PC-9 (cell line): ENCODE data around the gene KLHDC4. TPM values are rescaled to one million over a fixed set of nuclear protein-coding genes. Genes with fewer than 3 reads are reported as not detected.

Experiments used
- BruUV-seq: library from RNA; stranded (reverse); fragments of 400-500 nt; replicated peaks from 2 replicates; lab custom pipeline; 2021; lab: Mats Ljungman, UMichigan
- CTCF ChIA-PET: fragments of 300-600 bp; sonication (Branson Sonifier 250); formaldehyde crosslinking; loops from one replicate; lab custom pipeline; 2022; ENCODE audit warnings: antibody characterized with exemption; lab: Charles Lee
- POLR2A ChIA-PET: fragments of 300-600 bp; sonication (Branson Sonifier 250); formaldehyde crosslinking; loops from one replicate; lab custom pipeline; 2022; ENCODE audit warnings: antibody characterized with exemption; ENCODE audit not compliant: unreplicated experiment; lab: Charles Lee
- DNase-seq, 2 experiments: peaks; one replicate each; pipeline versions ENCODE4 v3.0.0 to v3.0.0-alpha.2; 2015 to 2022; ENCODE audit warnings: mixed read lengths in 1 of 2
- H2AFZ ChIP-seq: fragments of 200-600 bp; sonication (generic); 2 replicates; pipeline ENCODE4 v1.8.1; 2017; ENCODE audit warnings: antibody characterized with exemption
- H3F3A ChIP-seq: fragments of 200-600 bp; sonication (generic); 2 replicates; pipeline ENCODE4 v1.8.1; 2017; ENCODE audit warnings: antibody characterized with exemption, mild to moderate bottlenecking, low read depth; ENCODE audit not compliant: insufficient read depth
- H3K27ac ChIP-seq: fragments of 200-600 bp; sonication (generic); 2 replicates; pipeline ENCODE4 v1.6.1; 2016; ENCODE audit warnings: mixed run types
- H3K27me3 ChIP-seq: fragments of 200-600 bp; sonication (generic); 2 replicates; pipeline ENCODE4 v1.6.1; 2016; ENCODE audit warnings: low read depth, mixed run types; ENCODE audit not compliant: insufficient read depth
- H3K36me3 ChIP-seq: fragments of 200-600 bp; sonication (generic); 2 replicates; pipeline ENCODE4 v1.6.1; 2016; ENCODE audit warnings: low read depth, mixed run types
- H3K4me1 ChIP-seq: fragments of 200-600 bp; sonication (generic); replicated peaks from 2 replicates; pipeline ENCODE4 v1.6.1; 2016; ENCODE audit warnings: mixed run types; ENCODE audit not compliant: insufficient read depth
- H3K4me2 ChIP-seq: fragments of 200-600 bp; sonication (generic); 2 replicates; pipeline ENCODE4 v1.6.1; 2017; ENCODE audit warnings: mixed run types
- H3K4me3 ChIP-seq: fragments of 200-600 bp; sonication (generic); 2 replicates; pipeline ENCODE4 v1.6.1; 2016; ENCODE audit warnings: mixed run types
- H3K79me2 ChIP-seq: fragments of 200-600 bp; sonication (generic); 2 replicates; pipeline ENCODE4 v1.6.1; 2017; ENCODE audit warnings: low read depth, mixed run types
- H3K9me2 ChIP-seq: fragments of 200-600 bp; sonication (generic); 2 replicates; pipeline ENCODE4 v1.8.1; 2017; ENCODE audit warnings: mild to moderate bottlenecking; ENCODE audit not compliant: insufficient read depth
- H3K9me3 ChIP-seq: fragments of 200-600 bp; sonication (generic); 2 replicates; pipeline ENCODE4 v1.8.1; 2016; ENCODE audit warnings: low read depth; ENCODE audit not compliant: insufficient read depth
- H4K20me1 ChIP-seq: fragments of 200-600 bp; sonication (generic); 2 replicates; pipeline ENCODE4 v1.8.1; 2017; ENCODE audit not compliant: insufficient read depth
- CTCF ChIP-seq: fragments of 200-600 bp; sonication (generic); conservative IDR thresholded peaks from 2 replicates; pipeline ENCODE4 v1.6.1; 2017; ENCODE audit warnings: mixed run types, antibody characterized with exemption, mild to moderate bottlenecking, moderate library complexity
- EZH2 ChIP-seq: fragments of 200-600 bp; sonication (generic); IDR thresholded peaks from 2 replicates; pipeline ENCODE4 v1.8.0; 2017; ENCODE audit warnings: antibody characterized with exemption, low read depth
- intact Hi-C: fragments of 100-400 bp; cut with micrococcal nuclease; formaldehyde crosslinking; loops from one replicate; pipeline ENCODE4 v1.10.0; 2022; ENCODE audit not compliant: unreplicated experiment
- total RNA-seq: library from RNA; stranded (reverse); gene quantifications from 2 replicates; pipeline ENCODE4 v1.2.3, GENCODE V29; 2021

Gene KLHDC4
- total RNA-seq, 1 experiment from 2014 or later, result 66.5 TPM

- H3K27ac ChIP-seq, result peak overlapping the region; percentile 55
- peaks cover 4% of the 10 kb centered on the region; the same call in 1 of the 2 replicates for H4K20me1 ChIP-seq
- H3K36me3 ChIP-seq, result peaks cover 25% of the 10 kb centered on the region
- H3K27me3 ChIP-seq, result no peaks in the 10 kb centered on the region
- ChIA-PET POLR2A (no interaction called here), CTCF (no interaction called here)
- H3K4me1 ChIP-seq, result no peaks in the 10 kb centered on the region; the same call in 1 of the 2 replicates
- DNase-seq, result peak in 1 of 2 experiments; percentile 39
- H3K4me2 ChIP-seq, result no peak overlapping the region; the same call in 1 of the 2 replicates
- no TSS peak for BruUV-seq
- peaks cover 22% of the 10 kb centered on the region for H3F3A ChIP-seq
- TF ChIP-seq CTCF, result no peak
- no peak for TF ChIP-seq EZH2
- H3K4me3 ChIP-seq, result no peak overlapping the region
- no peak overlapping the region for H2AFZ ChIP-seq
- intact Hi-C loops, result no loop called here
- H3K79me2 ChIP-seq, result peaks cover 21% of the 10 kb centered on the region
- no peaks in the 10 kb centered on the region for H3K9me3 ChIP-seq
- no peaks in the 10 kb centered on the region for H3K9me2 ChIP-seq
Observed at GRCh38 chr16:87757841-87758426, 7.9 kb downstream of the KLHDC4 start.

GRCh38 chr16:87754535-87754934 is 11.3 kb downstream of the KLHDC4 start:
- H3K27me3 ChIP-seq, result no peaks in the 10 kb centered on the region
- H3K4me3 ChIP-seq, result no peak overlapping the region
- no peaks in the 10 kb centered on the region for H3K9me3 ChIP-seq
- H3F3A ChIP-seq, result peaks cover 39% of the 10 kb centered on the region
- H3K27ac ChIP-seq, result no peak overlapping the region
- POLR2A ChIA-PET, result no interaction called here
- peaks cover 22% of the 10 kb centered on the region for H3K36me3 ChIP-seq
- no TSS peak for BruUV-seq
- intact Hi-C loops, result no loop called here
- no peaks in the 10 kb centered on the region for H3K9me2 ChIP-seq
- H2AFZ ChIP-seq, result no peak overlapping the region
- H3K4me1 ChIP-seq, result peaks cover 13% of the 10 kb centered on the region
- no peak for TF ChIP-seq CTCF
- TF ChIP-seq EZH2, result no peak
- peaks cover 4% of the 10 kb centered on the region for H4K20me1 ChIP-seq
- CTCF ChIA-PET, result interaction anchor here (0.8 kb wide), 1 partner anchor 11 kb away, joined by 3 read pairs; the partner anchor contains the start of gene KLHDC4
- DNase-seq, result no peak
- H3K4me2 ChIP-seq, result no peak overlapping the region
- peaks cover 11% of the 10 kb centered on the region; the same call in 1 of the 2 replicates for H3K79me2 ChIP-seq

GRCh38 chr16:87747626-87748414 is 18.0 kb downstream of the KLHDC4 start:
- Histone ChIP-seq H3K4me2 (no peak overlapping the region), H3K27me3 (no peaks in the 10 kb centered on the region), H3K9me3 (no peaks in the 10 kb centered on the region), H3K79me2 (peaks cover 6% of the 10 kb centered on the region; the same call in 1 of the 2 replicates), H3K27ac (no peak overlapping the region), H3K4me3 (no peak overlapping the region), H3F3A (peaks cover 19% of the 10 kb centered on the region), H2AFZ (no peak overlapping the region), H3K36me3 (peaks cover 34% of the 10 kb centered on the region), H3K4me1 (peaks cover 13% of the 10 kb centered on the region), H4K20me1 (no peaks in the 10 kb centered on the region; the same call in 1 of the 2 replicates), H3K9me2 (no peaks in the 10 kb centered on the region)
- DNase-seq, result no peak
- no peak for TF ChIP-seq EZH2
- TF ChIP-seq CTCF, result no peak
- ChIA-PET POLR2A (no interaction called here), CTCF (no interaction called here)
- intact Hi-C loops, result no loop called here
- no TSS peak for BruUV-seq
